Measurements from ENCODE around the gene STK24.
A peak's percentile ranks its signal among the peaks of the same experiment; 100 is the strongest.
"Not testable (repeated sequence)": the region's sequence is repeated elsewhere in the genome, so short reads cannot be mapped to it uniquely, and the experiment has no call there.

The STK24 gene

DNA sequence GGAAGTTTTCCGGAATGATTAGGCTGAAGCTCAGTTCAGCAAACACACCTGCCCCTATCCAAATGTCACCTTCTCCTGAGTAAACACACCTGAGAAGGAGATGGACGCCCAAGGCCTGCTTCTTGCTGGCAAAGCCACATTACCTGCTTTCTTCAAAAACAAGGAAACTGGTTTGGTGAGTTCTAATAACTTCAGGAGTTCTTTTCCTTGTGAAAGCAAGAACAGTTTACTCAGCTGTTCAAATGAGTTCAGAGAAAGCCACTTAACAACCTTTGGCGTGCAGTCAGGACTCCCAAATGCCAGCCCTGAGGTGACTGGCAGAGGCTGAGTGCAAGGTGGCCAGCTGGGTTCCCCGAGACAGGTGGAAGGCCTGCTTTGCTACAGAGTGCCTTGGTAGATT is 160.5 kb downstream of the STK24 start:
- Mint-ChIP-seq H3K4me3 (no peak overlapping the region), H3K36me3 (peaks cover 3% of the 10 kb centered on the region), H3K9me3 (peaks cover 4% of the 10 kb centered on the region), H3K27ac (no peak overlapping the region), H3K27me3 (peaks cover 12% of the 10 kb centered on the region), H3K4me1 (peaks cover 6% of the 10 kb centered on the region)
- DNase-seq (ENCODE audit: low spot score in 2 of 2) = no peak
- ATAC-seq (ENCODE audit: low read depth) = no peak

DNA sequence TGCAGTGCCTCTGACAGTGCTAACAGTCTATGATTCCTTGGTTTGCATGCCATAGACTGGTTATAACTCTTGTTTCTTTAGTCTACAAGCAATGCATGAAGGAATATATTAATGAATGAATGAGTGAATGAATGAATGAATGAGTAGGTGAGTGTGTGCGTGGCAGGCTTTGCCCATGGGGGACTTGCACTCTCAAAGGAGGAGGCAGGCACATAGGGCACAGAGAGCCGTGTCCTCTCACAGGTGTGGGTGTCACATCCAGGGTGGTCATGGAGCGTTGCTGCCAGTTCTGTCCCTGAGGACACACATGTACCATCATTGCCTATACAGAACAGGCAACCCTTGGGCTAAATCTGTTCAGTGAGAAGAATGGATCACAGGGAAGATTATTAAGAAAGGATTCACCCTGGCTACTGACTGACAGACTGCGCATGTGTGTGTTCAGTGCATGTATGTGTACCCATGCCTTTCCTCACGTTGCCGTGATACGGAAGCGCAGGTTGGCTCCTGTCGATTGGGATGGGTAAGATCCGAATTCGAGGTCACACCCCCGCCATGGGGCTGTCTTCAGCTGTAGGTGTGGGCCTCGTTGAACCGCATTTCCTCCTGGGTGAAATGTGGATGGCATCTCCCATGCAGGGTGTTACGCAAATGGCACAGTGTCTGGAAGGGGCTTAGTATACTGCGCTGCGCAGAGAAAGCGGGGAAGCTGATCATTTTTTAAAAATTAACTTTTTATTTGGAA is 161.4 kb downstream of the STK24 start:
- Mint-ChIP-seq H3K9me3 (peaks cover 4% of the 10 kb centered on the region), H3K4me3 (no peak overlapping the region), H3K27me3 (peaks cover 14% of the 10 kb centered on the region), H3K36me3 (peaks cover 3% of the 10 kb centered on the region), H3K4me1 (peaks cover 6% of the 10 kb centered on the region), H3K27ac (no peak overlapping the region)
- DNase-seq (ENCODE audit: low spot score in 2 of 2) (no peak), ATAC-seq (ENCODE audit: low read depth) (no peak)

- no peak overlapping the region for H3K27ac Mint-ChIP-seq
- H3K4me1 Mint-ChIP-seq = peaks cover 6% of the 10 kb centered on the region
- no peak overlapping the region for H3K4me3 Mint-ChIP-seq
- H3K36me3 Mint-ChIP-seq = peaks cover 3% of the 10 kb centered on the region
- ATAC-seq (ENCODE audit: low read depth) = no peak
- H3K9me3 Mint-ChIP-seq = peaks cover 4% of the 10 kb centered on the region
- H3K27me3 Mint-ChIP-seq = peaks cover 20% of the 10 kb centered on the region
- no peak for DNase-seq (ENCODE audit: low spot score in 2 of 2)
These were observed 163.1 kb downstream of the STK24 start for GRCh38 chr13:98413796-98414195.

DNA sequence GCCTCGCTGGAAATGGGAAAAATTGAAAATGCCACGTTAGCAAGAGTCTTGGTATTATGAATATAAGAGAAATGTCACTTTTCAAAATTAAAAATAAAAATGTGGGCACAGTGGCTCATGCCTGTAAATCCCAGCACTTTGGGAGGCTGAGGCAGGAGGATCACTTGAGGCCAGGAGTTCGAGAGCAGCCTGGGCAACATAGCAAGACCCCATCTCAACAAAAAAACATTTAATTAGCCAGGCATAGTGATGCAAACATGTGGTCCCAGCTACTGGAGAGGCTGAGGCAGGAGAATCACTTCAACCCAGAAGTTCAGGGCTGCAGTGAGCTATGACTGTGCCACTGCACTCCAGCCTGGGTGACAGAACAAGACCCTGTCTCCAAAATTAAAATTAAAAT is 163.6 kb downstream of the STK24 start:
- not testable (repeated sequence) for H3K4me3 Mint-ChIP-seq; H3K9me3 Mint-ChIP-seq; H3K27ac Mint-ChIP-seq; H3K4me1 Mint-ChIP-seq; H3K36me3 Mint-ChIP-seq; DNase-seq (ENCODE audit: low spot score in 2 of 2); ATAC-seq (ENCODE audit: low read depth)
- peaks cover 22% of the 10 kb centered on the region for H3K27me3 Mint-ChIP-seq

DNA sequence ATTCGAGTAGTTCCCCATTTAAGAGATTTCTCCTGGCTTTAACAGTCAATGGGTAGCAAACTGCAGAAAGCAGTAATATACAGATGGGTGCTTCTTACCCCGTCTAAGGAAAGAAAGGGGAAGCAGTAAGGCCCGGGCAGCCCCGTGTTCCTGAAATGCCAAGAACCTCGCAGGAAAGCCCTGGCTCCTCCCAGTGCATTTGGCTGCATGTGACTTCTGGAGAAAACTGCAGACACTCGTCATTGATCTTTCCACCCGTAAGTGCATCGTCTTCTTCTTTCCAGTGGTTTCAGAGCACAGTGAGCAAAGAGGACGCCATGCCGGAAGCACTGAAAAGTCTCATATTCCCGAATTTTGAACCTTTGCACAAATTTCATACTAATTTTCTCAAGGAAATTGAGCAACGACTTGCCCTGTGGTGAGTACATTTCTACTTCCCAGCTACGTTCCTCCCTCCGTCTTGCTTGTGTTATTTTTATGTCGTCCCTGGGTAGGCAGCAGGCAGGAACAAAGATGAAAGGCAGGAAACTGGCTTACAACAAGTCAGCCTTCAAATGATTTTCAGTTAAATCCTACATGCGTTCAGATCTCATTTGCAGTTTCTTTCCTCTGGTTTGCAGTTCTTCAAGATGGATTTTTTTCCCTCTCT is 165.2 kb downstream of the STK24 start:
- DNase-seq (ENCODE audit: low spot score in 2 of 2) = no peak
- peaks cover under 1% of the 10 kb centered on the region for H3K9me3 Mint-ChIP-seq

GRCh38 chr13:98411013-98411412 is 165.9 kb downstream of the STK24 start:
- Mint-ChIP-seq H3K27me3 (peaks cover 18% of the 10 kb centered on the region), H3K36me3 (no peaks in the 10 kb centered on the region), H3K27ac (no peak overlapping the region), H3K4me3 (no peak overlapping the region), H3K9me3 (no peaks in the 10 kb centered on the region), H3K4me1 (peaks cover 6% of the 10 kb centered on the region)
- ATAC-seq (ENCODE audit: low read depth) = no peak
- DNase-seq (ENCODE audit: low spot score in 2 of 2) = no peak

More for the DNA sequence above, 165.2 kb downstream of the STK24 start:
- H3K36me3 Mint-ChIP-seq = no peaks in the 10 kb centered on the region
- H3K4me1 Mint-ChIP-seq = peaks cover 6% of the 10 kb centered on the region
- peaks cover 18% of the 10 kb centered on the region for H3K27me3 Mint-ChIP-seq
- peak overlapping the region; percentile 0 for H3K4me3 Mint-ChIP-seq
- no peak overlapping the region for H3K27ac Mint-ChIP-seq
- no peak for ATAC-seq (ENCODE audit: low read depth)

GRCh38 chr13:98410612-98411011 is 166.3 kb downstream of the STK24 start:
- H3K4me1 Mint-ChIP-seq = peaks cover 6% of the 10 kb centered on the region
- ATAC-seq (ENCODE audit: low read depth) (no peak), DNase-seq (ENCODE audit: low spot score in 2 of 2) (no peak)
- H3K27ac Mint-ChIP-seq = no peak overlapping the region
- peaks cover 18% of the 10 kb centered on the region for H3K27me3 Mint-ChIP-seq
- H3K9me3 Mint-ChIP-seq = no peaks in the 10 kb centered on the region
- no peaks in the 10 kb centered on the region for H3K36me3 Mint-ChIP-seq
- H3K4me3 Mint-ChIP-seq = no peak overlapping the region

DNA sequence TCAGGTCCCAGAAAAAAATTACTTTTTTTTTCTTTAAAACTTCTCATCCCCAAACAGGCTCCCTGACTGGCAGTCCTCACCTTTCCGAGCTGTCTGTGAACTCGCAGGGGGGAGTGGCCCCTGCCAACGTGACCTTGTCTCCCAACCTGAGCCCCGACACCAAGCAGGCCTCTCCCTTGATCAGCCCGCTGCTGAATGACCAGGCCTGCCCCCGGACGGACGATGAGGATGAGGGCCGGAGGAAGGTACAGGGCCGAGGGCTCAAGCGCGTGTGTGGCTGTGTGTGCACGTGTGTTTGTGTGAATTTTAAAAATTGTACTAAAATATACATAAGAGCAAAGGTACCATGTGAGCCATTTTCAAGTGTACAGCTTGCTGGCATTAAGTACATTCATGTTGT is 167.6 kb downstream of the STK24 start:
- peaks cover 18% of the 10 kb centered on the region for H3K27me3 Mint-ChIP-seq
- H3K4me3 Mint-ChIP-seq = no peak overlapping the region
- ATAC-seq (ENCODE audit: low read depth) (no peak), DNase-seq (ENCODE audit: low spot score in 2 of 2) (no peak)
- peaks cover 6% of the 10 kb centered on the region for H3K4me1 Mint-ChIP-seq
- H3K27ac Mint-ChIP-seq = no peak overlapping the region
- no peaks in the 10 kb centered on the region for H3K9me3 Mint-ChIP-seq
- no peaks in the 10 kb centered on the region for H3K36me3 Mint-ChIP-seq

- Mint-ChIP-seq H3K4me3 (no peak overlapping the region), H3K4me1 (peaks cover 6% of the 10 kb centered on the region), H3K36me3 (no peaks in the 10 kb centered on the region), H3K9me3 (no peaks in the 10 kb centered on the region), H3K27me3 (peaks cover 18% of the 10 kb centered on the region), H3K27ac (no peak overlapping the region)
- no peak for ATAC-seq (ENCODE audit: low read depth)
- DNase-seq (ENCODE audit: low spot score in 2 of 2) = no peak
These were observed 169.3 kb downstream of the STK24 start for GRCh38 chr13:98407575-98407974.

- H3K4me1 Mint-ChIP-seq = peaks cover 5% of the 10 kb centered on the region
- no peaks in the 10 kb centered on the region for H3K9me3 Mint-ChIP-seq
- no peaks in the 10 kb centered on the region for H3K36me3 Mint-ChIP-seq
- ATAC-seq (ENCODE audit: low read depth) (no peak), DNase-seq (ENCODE audit: low spot score in 2 of 2) (no peak)
- peaks cover 17% of the 10 kb centered on the region for H3K27me3 Mint-ChIP-seq
- no peak overlapping the region for H3K27ac Mint-ChIP-seq
- no peak overlapping the region for H3K4me3 Mint-ChIP-seq
These were observed 169.9 kb downstream of the STK24 start for GRCh38 chr13:98406971-98407370.

DNA sequence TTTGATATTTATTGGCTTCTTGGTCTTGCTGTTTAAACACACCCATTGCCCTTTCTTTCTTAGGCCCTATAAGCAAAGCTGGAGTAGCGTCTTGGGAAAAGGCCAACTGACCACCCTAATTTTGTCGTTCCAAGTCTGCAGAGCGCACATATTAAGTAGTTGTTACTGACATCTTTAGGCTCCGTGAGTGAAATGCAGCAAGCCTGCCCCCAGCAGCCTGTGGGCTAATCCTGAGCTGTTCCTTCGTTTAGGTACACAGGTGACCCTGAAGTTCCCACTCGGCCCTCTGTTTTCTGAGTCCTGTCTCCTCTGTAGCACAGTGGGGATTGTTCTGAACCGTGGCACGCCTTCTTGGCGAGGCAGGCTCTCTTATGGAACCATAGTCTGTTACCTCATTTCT is 170.5 kb downstream of the STK24 start:
- no peak overlapping the region for H3K27ac Mint-ChIP-seq
- H3K4me1 Mint-ChIP-seq = no peaks in the 10 kb centered on the region
- no peak for DNase-seq (ENCODE audit: low spot score in 2 of 2)
- no peak for ATAC-seq (ENCODE audit: low read depth)
- H3K4me3 Mint-ChIP-seq = no peak overlapping the region
- H3K36me3 Mint-ChIP-seq = no peaks in the 10 kb centered on the region
- H3K9me3 Mint-ChIP-seq = no peaks in the 10 kb centered on the region
- H3K27me3 Mint-ChIP-seq = peaks cover 13% of the 10 kb centered on the region

DNA sequence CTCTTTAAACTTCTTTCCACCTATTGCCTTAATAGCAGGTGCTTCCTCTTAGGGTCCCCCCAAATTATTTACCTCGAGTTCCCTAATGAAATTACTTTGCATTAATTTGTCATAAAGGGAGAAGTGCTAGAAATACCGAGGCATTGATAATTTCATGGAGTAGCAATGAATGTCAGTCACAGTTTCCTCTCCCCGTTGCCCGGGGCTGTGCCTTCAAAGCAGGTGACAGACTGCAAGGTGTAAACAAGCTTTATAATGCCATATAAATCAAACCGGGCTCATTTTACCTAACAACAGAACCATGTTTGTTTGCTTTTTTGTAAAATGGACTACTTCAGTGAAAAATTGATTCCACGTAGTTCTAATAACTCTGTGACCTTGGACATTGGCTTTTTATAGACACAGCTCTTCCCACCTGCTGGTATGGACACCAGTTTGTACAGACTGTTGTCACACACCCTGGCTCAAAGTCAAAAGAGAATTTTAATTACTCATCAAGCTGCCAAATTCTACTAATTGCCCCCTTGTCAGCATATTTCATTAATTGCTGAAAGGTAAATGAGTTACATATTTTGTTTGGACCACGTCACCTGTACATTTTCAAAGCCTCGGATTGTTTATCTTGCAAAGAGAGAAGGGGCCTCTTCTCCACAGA is 171.1 kb downstream of the STK24 start:
- H3K4me1 Mint-ChIP-seq = no peaks in the 10 kb centered on the region
- H3K27ac Mint-ChIP-seq = no peak overlapping the region
- DNase-seq (ENCODE audit: low spot score in 2 of 2) (no peak), ATAC-seq (ENCODE audit: low read depth) (no peak)
- H3K36me3 Mint-ChIP-seq = no peaks in the 10 kb centered on the region
- no peaks in the 10 kb centered on the region for H3K9me3 Mint-ChIP-seq
- peaks cover 12% of the 10 kb centered on the region for H3K27me3 Mint-ChIP-seq
- no peak overlapping the region for H3K4me3 Mint-ChIP-seq

- no peak overlapping the region for H3K27ac Mint-ChIP-seq
- no peak overlapping the region for H3K4me3 Mint-ChIP-seq
- ATAC-seq (ENCODE audit: low read depth) = no peak
- H3K36me3 Mint-ChIP-seq = no peaks in the 10 kb centered on the region
- no peaks in the 10 kb centered on the region for H3K9me3 Mint-ChIP-seq
- no peak for DNase-seq (ENCODE audit: low spot score in 2 of 2)
- no peaks in the 10 kb centered on the region for H3K4me1 Mint-ChIP-seq
- H3K27me3 Mint-ChIP-seq = peaks cover 10% of the 10 kb centered on the region
These were observed 171.8 kb downstream of the STK24 start for GRCh38 chr13:98405107-98405571.

DNA sequence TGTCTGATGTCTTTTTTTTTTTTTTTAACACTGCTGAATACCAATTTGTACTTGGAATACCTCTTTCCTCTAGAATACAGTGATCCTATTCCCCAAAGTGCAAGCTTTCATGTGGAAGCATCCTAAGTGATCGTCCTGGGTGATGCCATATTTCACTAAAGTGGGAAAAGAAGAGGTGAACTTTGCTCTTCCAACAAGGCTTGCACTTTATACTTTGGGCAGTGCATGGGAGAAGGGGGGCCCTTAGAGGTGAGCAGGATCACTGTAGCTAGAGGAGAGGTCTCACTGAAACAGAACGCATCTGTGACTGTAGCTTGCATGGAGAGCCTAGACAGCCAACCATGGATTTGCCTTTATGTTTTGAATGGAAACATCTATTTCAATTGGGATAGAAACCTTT is 173.8 kb downstream of the STK24 start:
- Mint-ChIP-seq H3K9me3 (no peaks in the 10 kb centered on the region), H3K27ac (no peak overlapping the region), H3K36me3 (no peaks in the 10 kb centered on the region), H3K4me3 (no peak overlapping the region), H3K27me3 (peaks cover 5% of the 10 kb centered on the region), H3K4me1 (no peaks in the 10 kb centered on the region)
- ATAC-seq (ENCODE audit: low read depth) (no peak), DNase-seq (ENCODE audit: low spot score in 2 of 2) (no peak)
